Neural cell (in vitro differentiated cells): Measurements from ENCODE around the gene CAPN8. TPM values are rescaled to one million over a fixed set of nuclear protein-coding genes. Genes with fewer than 3 reads are reported as not detected.

ENCODE experiments used
- H2AFZ ChIP-seq: fragments of 200-600, 300-800 bp; sonication (generic), shearing (Covaris generic); 2 replicates; pipeline ENCODE4 v1.6.0; 2014; ENCODE audit warnings: low read depth, mild to moderate bottlenecking, antibody characterized with exemption, low read length, moderate library complexity
- H3F3A ChIP-seq: fragments of 200-600 bp; shearing (Covaris generic); 2 replicates; pipeline ENCODE4 v1.6.1; 2016; ENCODE audit warnings: mild to moderate bottlenecking, moderate library complexity, mixed read lengths, antibody characterized with exemption, low read length; ENCODE audit not compliant: insufficient read depth, poor library complexity, severe bottlenecking
- H3K27ac ChIP-seq: fragments of 200-600, 300-800 bp; sonication (generic), shearing (Covaris generic); 2 replicates; pipeline ENCODE4 v1.5.1; 2014; ENCODE audit warnings: mild to moderate bottlenecking, low read length, moderate library complexity
- H3K27me3 ChIP-seq: fragments of 300-800, 200-600 bp; sonication (generic), shearing (Covaris generic); 2 replicates; pipeline ENCODE4 v1.6.0; 2014; ENCODE audit warnings: mild to moderate bottlenecking, low read depth, low read length, moderate library complexity; ENCODE audit not compliant: insufficient read depth
- H3K36me3 ChIP-seq: fragments of 300-800, 200-600 bp; sonication (generic), shearing (Covaris generic); 2 replicates; pipeline ENCODE4 v1.5.1; 2014; ENCODE audit warnings: mild to moderate bottlenecking, antibody characterized with exemption, low read length, moderate library complexity; ENCODE audit not compliant: insufficient read depth
- H3K4me2 ChIP-seq: fragments of 300-800, 200-600 bp; sonication (generic), shearing (Covaris generic); 2 replicates; pipeline ENCODE4 v1.6.0; 2014; ENCODE audit warnings: mild to moderate bottlenecking, low read length
- H3K4me3 ChIP-seq: fragments of 300-800, 200-600 bp; sonication (generic), shearing (Covaris generic); 2 replicates; pipeline ENCODE4 v1.5.1; 2014; ENCODE audit warnings: mild to moderate bottlenecking, low read length, moderate library complexity
- H3K79me2 ChIP-seq: fragments of 200-600 bp; shearing (Covaris generic); replicated peaks from 2 replicates; pipeline ENCODE4 v1.6.0; 2014; ENCODE audit warnings: mild to moderate bottlenecking, low read length, moderate library complexity; ENCODE audit not compliant: insufficient read depth
- H3K9ac ChIP-seq: fragments of 300-800, 200-600 bp; sonication (generic), shearing (Covaris generic); 2 replicates; pipeline ENCODE4 v1.6.1; 2016; ENCODE audit warnings: mild to moderate bottlenecking, low read length, mixed read lengths
- H3K9me2 ChIP-seq: fragments of 200-600 bp; shearing (Covaris generic); 2 replicates; pipeline ENCODE4 v1.6.1; 2016; ENCODE audit warnings: mild to moderate bottlenecking, low read length, mixed read lengths; ENCODE audit not compliant: insufficient read depth
- H3K9me3 ChIP-seq: fragments of 200-600, 300-800 bp; sonication (generic), shearing (Covaris generic); 2 replicates; pipeline ENCODE4 v1.6.1; 2016; ENCODE audit warnings: mild to moderate bottlenecking, mixed run types, low read length, moderate library complexity, mixed read lengths
- H4K20me1 ChIP-seq: fragments of 200-600 bp; shearing (Covaris generic); 2 replicates; pipeline ENCODE4 v1.6.1; 2016; ENCODE audit warnings: mild to moderate bottlenecking, mixed run types; ENCODE audit not compliant: insufficient read depth
- CTCF ChIP-seq: fragments of 450-650 bp; IDR thresholded peaks from 2 replicates; pipeline ENCODE4 v1.5.1; 2014; ENCODE audit warnings: antibody characterized with exemption, mild to moderate bottlenecking, moderate library complexity; ENCODE audit not compliant: poor library complexity, severe bottlenecking
- EP300 ChIP-seq: fragments of 450-650 bp; conservative IDR thresholded peaks from 2 replicates; pipeline ENCODE4 v1.6.1; 2014; ENCODE audit warnings: antibody characterized with exemption, mild to moderate bottlenecking, moderate library complexity; ENCODE audit not compliant: poor library complexity, severe bottlenecking
- EZH2 ChIP-seq: fragments of 200-600, 300-800 bp; shearing (Covaris generic), sonication (generic); IDR thresholded peaks from 2 replicates; pipeline ENCODE4 v1.6.1; 2014; ENCODE audit warnings: antibody characterized with exemption, low read length, borderline replicate concordance, mild to moderate bottlenecking; ENCODE audit not compliant: insufficient read depth, poor library complexity, severe bottlenecking
- MXI1 ChIP-seq: fragments of 450-650 bp; conservative IDR thresholded peaks from 2 replicates; pipeline ENCODE4 v1.6.1; 2014; ENCODE audit warnings: antibody characterized with exemption, mild to moderate bottlenecking; ENCODE audit not compliant: poor library complexity, severe bottlenecking
- POLR2AphosphoS5 ChIP-seq: IDR thresholded peaks from 2 replicates; pipeline ENCODE4 v1.6.1; 2012
- RAD21 ChIP-seq: fragments of 450-650 bp; conservative IDR thresholded peaks from 2 replicates; pipeline ENCODE4 v1.6.1; 2014; ENCODE audit warnings: antibody characterized with exemption, mild to moderate bottlenecking, moderate library complexity
- REST ChIP-seq: IDR thresholded peaks from 2 replicates; pipeline ENCODE4 v1.6.1; 2012; ENCODE audit warnings: borderline replicate concordance
- SMC3 ChIP-seq: fragments of 450-650 bp; conservative IDR thresholded peaks from 2 replicates; pipeline ENCODE4 v1.6.1; 2014; ENCODE audit warnings: antibody characterized with exemption, mild to moderate bottlenecking, moderate library complexity; ENCODE audit not compliant: poor library complexity
- TAF1 ChIP-seq: IDR thresholded peaks from 2 replicates; pipeline ENCODE4 v1.6.1; 2012; ENCODE audit warnings: low read depth
- polyA plus RNA-seq: library from polyadenylated mRNA; depleted of rRNA; stranded (reverse); fragments of >200 nt; gene quantifications from 2 replicates; pipeline ENCODE4 v1.2.3, GENCODE V29; 2014

The CAPN8 gene
- polyA plus RNA-seq, 1 donor from 2014 or later, result not detected

- Histone ChIP-seq H3K79me2 (no peaks in the 10 kb centered on the region), H2AFZ (no peak overlapping the region), H3K9me3 (no peaks in the 10 kb centered on the region), H4K20me1 (no peaks in the 10 kb centered on the region), H3K9me2 (no peaks in the 10 kb centered on the region), H3K9ac (no peak overlapping the region), H3K36me3 (no peaks in the 10 kb centered on the region), H3K27me3 (no peaks in the 10 kb centered on the region), H3K4me2 (no peak overlapping the region), H3F3A (no peaks in the 10 kb centered on the region), H3K4me3 (no peak overlapping the region), H3K27ac (no peak overlapping the region)
- no peak for TF ChIP-seq TAF1
- TF ChIP-seq RAD21, result no peak
- no peak for TF ChIP-seq CTCF
- TF ChIP-seq POLR2AphosphoS5, result no peak
- TF ChIP-seq REST, result no peak
- no peak for TF ChIP-seq EZH2
- no peak for TF ChIP-seq EP300
- TF ChIP-seq SMC3, result no peak
- no peak for TF ChIP-seq MXI1
Measured at GRCh38 chr1:223695014-223695548, 29.6 kb upstream of the CAPN8 start.

- no peak overlapping the region for H3K4me2 ChIP-seq
Measured at GRCh38 chr1:223691121-223691520, 25.6 kb upstream of the CAPN8 start.

More at GRCh38 chr1:223691121-223691520, 25.6 kb upstream of the CAPN8 start:
- H3K36me3 ChIP-seq, result no peaks in the 10 kb centered on the region
- H3K4me3 ChIP-seq, result no peak overlapping the region
- no peak overlapping the region for H2AFZ ChIP-seq
- no peak overlapping the region for H3K27ac ChIP-seq
- H3K9me2 ChIP-seq, result no peaks in the 10 kb centered on the region
- H3K27me3 ChIP-seq, result no peaks in the 10 kb centered on the region
- no peaks in the 10 kb centered on the region for H3K9me3 ChIP-seq
- H3K79me2 ChIP-seq, result no peaks in the 10 kb centered on the region
- no peaks in the 10 kb centered on the region for H4K20me1 ChIP-seq
- TF ChIP-seq CTCF (no peak), SMC3 (no peak), EP300 (no peak), MXI1 (no peak), POLR2AphosphoS5 (no peak), EZH2 (no peak), TAF1 (no peak)
- no peak overlapping the region for H3K9ac ChIP-seq
- no peaks in the 10 kb centered on the region for H3F3A ChIP-seq
